Stomach (tissue), 4 donors: ENCODE measurements around the gene PCDH9.

Experiments
- EP300 ChIP-seq: sonication (generic); formaldehyde crosslinking; IDR thresholded peaks from one replicate; pipeline ENCODE4 v1.6.1; 2017; ENCODE audit warnings: antibody characterized with exemption
- POLR2AphosphoS5 ChIP-seq, 3 donors: sonication (generic); formaldehyde crosslinking; IDR thresholded peaks; one replicate each; pipeline ENCODE4 v1.6.1; 2016; ENCODE audit warnings: antibody characterized with exemption in 3 of 3
- TF ChIP-seq, protein P1 (sequence below), 7 experiments: fragments of 450-650 bp in 4 of 7; fragments of 200-600 bp in 3 of 7; sonication (generic) in 3 of 7; IDR thresholded peaks; one replicate each; pipeline ENCODE4 v1.5.1; 2016 to 2019; ENCODE audit warnings: antibody characterized with exemption in 7 of 7, control low read depth in 2 of 7, mild to moderate bottlenecking in 1 of 7

DNA sequence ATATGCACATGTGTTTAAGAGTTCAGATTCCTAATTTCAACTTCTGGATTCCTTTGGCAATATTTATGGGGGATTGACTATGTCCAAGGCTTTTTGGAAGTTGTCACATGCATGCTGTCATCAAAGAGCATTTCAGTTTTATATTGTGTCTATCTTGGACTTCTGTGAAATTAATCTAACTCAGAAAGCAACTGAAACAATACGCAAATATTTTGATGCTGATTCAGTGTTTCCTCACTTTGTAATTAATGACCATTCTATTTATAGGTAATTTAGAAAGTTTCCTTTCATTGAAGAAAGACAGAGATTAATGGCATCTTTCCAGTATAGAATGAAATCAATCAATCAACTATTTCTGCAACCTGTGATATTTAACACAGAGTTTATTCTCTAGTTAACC, 550.1 kb downstream of the PCDH9 start:
- TF ChIP-seq, protein P1, sequence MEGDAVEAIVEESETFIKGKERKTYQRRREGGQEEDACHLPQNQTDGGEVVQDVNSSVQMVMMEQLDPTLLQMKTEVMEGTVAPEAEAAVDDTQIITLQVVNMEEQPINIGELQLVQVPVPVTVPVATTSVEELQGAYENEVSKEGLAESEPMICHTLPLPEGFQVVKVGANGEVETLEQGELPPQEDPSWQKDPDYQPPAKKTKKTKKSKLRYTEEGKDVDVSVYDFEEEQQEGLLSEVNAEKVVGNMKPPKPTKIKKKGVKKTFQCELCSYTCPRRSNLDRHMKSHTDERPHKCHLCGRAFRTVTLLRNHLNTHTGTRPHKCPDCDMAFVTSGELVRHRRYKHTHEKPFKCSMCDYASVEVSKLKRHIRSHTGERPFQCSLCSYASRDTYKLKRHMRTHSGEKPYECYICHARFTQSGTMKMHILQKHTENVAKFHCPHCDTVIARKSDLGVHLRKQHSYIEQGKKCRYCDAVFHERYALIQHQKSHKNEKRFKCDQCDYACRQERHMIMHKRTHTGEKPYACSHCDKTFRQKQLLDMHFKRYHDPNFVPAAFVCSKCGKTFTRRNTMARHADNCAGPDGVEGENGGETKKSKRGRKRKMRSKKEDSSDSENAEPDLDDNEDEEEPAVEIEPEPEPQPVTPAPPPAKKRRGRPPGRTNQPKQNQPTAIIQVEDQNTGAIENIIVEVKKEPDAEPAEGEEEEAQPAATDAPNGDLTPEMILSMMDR (IDR thresholded peaks at IDR 0.05) = no peak
- TF ChIP-seq EP300 (no peak), POLR2AphosphoS5 (IDR thresholded peaks at IDR 0.05) (no peak)
